ENCODE results near the gene DIABLO. TPM values are rescaled to one million over a fixed set of nuclear protein-coding genes. Genes with fewer than 3 reads are reported as not detected.
"Not testable (repeated sequence)": the region's sequence is repeated elsewhere in the genome, so short reads cannot be mapped to it uniquely, and the experiment has no call there.

DIABLO gene
- 56.6 and 62.1 TPM in 2 replicates for total RNA-seq

DNA sequence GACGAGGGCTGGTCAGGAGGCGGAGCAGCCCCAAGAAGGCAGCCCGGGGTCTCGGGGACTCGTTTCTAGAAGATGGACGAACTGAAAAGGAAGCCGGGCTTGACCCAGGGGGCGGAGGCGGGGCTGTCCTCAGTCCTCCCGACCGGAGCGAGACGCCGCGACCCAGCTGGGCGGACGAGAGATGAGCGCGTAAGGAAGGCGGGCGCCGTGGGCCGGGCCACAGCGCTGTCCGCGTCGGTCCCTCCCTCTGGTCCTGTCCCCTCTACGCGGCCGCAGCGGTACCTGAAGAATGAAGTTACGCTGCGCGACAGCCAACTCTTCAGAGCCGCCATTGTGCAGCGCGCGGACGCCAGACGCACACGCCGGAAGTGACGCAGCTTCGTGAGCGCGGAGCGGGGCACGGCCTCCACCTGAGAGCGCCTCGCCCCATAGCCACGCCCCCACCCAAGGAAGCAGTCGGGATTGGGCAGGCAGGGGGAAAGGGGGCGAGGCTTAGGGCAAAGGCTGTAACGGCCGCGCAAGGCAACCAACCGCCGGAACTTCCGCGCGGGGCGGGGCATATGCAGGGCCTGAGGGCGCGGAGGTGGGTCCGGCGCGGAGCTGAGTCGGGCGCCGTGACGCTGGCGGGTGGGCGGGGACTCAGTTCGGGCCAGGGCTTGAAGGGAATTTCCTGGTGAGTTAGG, at the start of gene DIABLO:
Gene DIABLO, minus strand, starts transcription at position 370 of the 683 bp plus-strand sequence. Its CDS starts 38 bp downstream, at position 332.
- peak; percentile 97 for DNase-seq (ENCODE audit: low read depth, low spot score)

DNA sequence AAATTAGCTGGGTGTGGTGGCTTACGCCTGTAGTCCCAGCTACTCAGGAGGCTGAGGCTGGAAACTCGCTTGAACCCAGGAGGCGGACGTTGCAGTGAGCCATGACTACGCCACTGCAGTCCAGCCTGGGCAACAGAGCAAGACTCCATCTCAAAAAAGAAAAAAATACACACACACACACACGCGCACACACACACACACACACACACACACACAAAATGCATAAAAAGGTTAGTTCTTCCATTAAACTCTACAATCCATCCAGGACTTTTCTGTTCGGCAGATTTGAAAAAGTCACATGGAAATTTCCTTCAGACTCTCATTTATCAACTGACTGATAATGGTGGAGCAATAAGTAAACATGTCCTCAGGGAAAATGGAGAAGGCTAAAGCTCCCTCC, 49.6 kb upstream of the DIABLO start:
- DNase-seq (ENCODE audit: low read depth, low spot score), result no peak

DNA sequence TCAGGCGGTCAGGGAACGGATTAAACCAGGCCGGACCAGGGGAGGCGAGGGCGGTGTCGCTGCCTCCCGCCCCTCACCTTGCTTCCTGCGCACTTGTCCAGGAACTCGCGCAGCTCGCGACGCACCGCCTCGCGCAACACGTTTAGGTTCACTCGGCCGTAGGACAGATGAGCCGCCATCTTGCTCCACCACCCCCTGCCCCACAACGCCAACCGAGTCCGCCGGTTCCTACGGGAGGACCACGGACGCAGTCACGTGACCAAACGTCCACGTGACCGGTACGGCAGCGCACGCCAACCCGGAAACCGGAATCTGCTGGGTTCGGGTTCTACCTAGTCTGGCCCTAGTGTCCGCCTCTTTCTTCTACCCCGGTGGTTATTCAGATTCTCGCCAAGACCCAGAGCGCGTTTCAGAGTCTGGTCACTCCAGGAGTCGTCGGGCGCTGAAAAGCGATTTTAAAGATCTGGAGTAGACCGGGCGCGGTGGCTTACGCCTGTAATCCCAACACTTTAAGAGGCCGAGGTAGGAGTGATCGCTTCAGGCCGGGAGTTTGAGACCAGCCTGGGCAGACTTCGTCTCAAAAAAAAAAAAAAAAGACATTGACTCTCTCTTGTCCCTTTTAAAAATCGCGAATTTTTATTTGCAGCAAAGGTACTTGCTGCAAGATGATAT, 40.5 kb upstream of the DIABLO start, which contains the start of gene VPS33A:
Gene VPS33A, minus strand, starts transcription at position 265 of the 672 bp plus-strand sequence. Its CDS starts 86 bp downstream, at position 179.
- peak; percentile 93 for DNase-seq (ENCODE audit: low read depth, low spot score)

DNA sequence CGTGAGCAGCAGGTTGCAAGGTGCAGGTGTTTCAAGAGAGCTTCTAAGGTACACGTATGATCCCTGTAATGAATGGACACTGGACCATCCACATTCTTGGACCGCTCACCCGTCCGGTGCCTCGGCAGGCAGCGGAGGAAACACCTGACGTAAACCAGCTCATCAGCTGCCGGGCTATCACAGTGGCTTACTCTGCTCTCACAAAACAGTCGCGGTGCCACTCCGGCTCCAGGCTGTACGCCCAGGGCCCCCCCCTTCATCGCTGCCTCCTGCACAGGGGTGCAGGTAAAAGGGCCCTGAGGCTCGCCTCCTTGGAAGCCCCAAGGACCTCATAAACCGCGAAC, 40.0 kb upstream of the DIABLO start:
- DNase-seq (ENCODE audit: low read depth, low spot score), result no peak

DNA sequence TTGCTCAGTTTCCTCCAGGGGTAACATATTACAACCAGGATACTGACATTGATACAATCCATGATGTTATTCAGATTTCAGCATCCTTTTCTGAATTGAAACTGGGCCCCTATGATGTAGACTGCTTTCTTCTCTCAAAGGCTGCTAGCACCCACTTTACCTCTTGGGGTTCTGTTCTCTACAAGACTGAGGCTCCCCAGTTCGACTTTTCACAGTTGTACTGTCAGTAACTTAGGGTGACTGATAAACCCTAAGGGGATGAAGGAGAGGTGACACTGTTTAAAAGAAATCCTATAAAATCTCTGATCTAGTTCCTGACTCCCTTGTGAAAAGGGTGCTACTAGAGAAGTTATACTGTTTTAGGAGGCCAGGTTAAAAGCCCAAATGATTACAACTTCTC, 39.6 kb upstream of the DIABLO start:
- DNase-seq (ENCODE audit: low read depth, low spot score), result no peak

DNA sequence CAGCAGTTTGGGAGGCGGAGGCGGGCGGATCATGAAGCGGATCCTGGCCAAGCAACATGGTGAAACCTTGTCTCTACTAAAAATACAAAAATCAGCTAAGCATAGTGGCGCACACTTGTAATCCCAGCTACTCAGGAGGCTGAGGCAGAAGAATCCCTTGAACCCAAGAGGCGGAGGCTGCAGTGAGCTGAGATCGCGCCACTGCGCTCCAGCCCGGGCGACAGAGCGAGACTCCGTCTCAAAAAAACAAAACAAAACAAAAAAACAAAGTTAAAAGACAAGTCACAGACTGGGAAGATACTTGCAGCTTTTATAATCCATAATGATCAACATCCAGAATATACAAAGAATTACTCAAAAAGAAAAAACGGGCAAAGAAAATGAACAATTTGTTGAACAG, 34.9 kb upstream of the DIABLO start:
- DNase-seq (ENCODE audit: low read depth, low spot score), result not testable (repeated sequence)

DNA sequence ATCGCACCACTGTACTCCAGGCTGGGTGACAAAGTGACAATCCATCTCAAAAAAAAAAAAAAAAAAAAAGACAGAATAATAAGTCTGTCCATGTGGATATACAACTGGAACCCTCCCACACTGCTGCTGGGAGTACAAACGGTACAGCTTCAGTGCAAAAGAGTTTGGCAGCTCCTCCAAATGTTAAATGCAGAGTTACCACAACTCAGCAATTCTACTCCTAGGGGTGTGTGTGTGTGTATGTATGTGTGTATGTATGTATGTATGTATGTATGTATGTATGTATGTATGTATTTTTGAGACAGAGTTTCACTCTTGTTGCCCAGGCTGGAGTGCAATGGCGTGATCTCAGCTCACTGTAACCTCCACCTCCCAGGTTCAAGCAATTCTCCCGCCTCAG, 33.1 kb upstream of the DIABLO start:
- DNase-seq (ENCODE audit: low read depth, low spot score), result not testable (repeated sequence)

DNA sequence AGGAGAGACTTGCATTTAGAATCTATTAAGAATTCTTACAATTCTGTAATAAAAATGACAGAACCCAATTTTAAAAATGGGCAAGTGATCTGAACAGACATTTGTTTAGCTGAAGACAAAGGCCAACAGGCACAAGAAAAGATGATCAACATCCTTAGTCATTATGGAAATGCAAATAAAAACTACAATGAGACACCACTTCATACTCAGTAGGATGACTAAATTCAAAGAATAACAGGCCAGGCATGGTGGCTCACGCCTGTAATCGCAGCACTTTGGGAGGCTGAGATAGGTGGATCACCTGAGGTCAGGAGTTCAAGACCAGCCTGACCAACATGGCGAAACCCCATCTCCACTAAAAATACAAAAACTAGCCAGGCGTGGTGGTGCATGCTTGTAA, 32.6 kb upstream of the DIABLO start:
- DNase-seq (ENCODE audit: low read depth, low spot score), result not testable (repeated sequence)

DNA sequence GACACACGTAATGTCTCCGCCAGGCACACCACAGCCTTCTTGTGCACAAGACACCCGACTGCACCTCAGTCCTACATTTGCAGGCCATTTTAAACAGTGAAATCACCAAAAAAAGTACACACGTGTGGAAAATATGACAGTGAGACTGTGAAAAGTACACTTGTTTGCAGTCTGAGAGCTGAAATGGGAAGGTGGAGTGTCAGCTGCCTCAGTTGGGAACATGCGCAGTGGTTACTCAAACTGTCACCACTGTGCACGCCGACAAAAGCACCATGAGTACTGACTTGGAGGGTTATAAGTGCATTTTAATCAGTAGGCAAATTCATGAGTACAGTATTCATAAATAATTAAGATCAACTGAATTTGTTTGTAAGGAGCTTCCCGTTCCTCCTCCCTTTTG, 24.7 kb upstream of the DIABLO start:
- DNase-seq (ENCODE audit: low read depth, low spot score), result no peak

DNA sequence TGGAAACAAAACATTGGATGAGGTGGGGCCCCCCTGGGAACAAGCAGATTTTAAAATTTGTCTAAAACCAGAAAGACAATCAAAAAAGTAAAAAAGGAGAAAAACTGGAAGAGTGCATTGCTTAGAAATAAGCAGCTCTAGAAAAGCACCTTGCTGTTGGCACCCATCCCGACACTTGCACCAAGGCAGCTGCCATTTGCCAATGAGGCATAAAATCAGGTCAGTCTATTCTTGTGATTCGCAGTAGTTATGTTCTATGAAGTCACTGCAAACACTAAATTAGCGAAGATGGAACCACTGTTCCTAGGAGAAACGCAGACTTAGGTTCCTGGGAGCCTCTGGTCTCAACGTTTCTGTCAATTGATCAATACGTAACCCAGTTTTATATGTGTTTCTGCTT, 24.2 kb upstream of the DIABLO start:
- no peak for DNase-seq (ENCODE audit: low read depth, low spot score)

DNA sequence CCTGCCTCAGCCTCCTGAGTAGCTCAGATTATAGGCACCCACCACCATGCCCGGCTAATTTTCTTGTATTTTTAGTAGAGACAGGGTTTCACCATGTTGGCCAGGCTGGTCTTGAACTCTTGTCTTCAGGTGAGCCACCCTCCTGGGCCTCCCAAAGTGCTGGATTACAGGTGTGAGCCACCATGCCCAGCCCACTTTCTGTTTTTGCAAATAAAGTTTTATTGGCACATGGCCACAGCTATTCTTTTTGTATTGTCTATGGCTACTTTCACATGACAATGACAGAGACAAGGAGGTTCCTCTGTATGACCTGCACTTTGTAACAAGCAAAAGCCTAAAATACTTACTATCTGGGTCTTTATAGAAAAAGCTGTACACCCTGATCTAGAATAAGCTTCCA, 19.7 kb upstream of the DIABLO start:
- no peak for DNase-seq (ENCODE audit: low read depth, low spot score)

DNA sequence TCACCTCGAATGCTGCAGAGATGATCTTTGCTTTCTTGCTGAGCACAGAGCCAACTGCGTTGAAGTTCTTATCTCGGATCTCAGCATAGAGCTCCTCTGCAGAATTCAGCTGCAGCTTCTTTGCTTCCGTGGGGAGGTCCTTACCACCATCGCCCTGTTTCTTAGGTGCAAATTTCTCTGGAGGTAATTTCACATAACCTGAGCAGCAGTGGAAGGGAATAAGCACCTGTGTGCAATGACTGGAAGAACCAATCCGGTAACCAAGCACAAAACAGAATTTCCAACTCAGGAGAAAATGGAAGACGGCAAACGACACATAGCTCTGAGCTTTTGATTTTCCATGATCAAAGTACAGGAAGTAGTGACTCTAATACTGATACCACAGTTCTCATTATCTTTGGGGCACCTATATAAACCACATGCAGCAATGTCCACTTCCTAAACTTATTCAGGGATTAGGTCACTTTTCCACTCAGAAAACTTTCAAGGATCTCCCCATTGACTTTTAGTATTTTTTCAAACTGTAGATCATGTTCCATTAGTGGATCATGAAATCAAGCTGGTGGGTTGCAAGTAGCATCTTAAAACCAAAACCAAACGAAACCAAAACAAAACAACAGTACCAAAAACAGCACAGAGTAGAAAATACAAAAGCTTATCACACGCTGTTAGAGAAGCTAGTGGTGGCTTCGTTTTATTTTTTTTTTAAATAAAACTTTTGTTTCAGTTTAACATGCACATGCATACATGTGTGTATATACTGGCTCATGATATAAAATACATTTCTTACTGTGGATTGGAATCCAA, 18.9 kb upstream of the DIABLO start:
- DNase-seq (ENCODE audit: low read depth, low spot score), result no peak

DNA sequence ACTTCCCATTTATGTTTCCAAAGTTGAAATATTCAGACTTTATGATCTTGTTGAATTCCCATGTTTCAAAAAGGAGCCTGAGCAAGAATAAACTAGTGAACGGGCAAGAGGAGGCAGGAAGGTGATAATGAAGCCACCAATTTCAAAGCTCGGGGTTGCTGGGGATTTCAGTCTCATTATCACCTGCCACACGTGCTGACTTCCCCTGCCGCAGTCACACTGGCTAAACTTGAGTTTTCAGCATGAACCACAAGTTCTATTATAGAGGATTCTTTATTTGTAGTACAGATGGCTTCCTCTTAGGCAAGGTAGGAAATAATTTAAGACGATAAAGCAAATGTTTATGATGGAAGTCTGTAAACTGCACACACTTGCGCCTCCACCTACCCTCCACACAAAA, 18.1 kb upstream of the DIABLO start:
- no peak for DNase-seq (ENCODE audit: low read depth, low spot score)

DNA sequence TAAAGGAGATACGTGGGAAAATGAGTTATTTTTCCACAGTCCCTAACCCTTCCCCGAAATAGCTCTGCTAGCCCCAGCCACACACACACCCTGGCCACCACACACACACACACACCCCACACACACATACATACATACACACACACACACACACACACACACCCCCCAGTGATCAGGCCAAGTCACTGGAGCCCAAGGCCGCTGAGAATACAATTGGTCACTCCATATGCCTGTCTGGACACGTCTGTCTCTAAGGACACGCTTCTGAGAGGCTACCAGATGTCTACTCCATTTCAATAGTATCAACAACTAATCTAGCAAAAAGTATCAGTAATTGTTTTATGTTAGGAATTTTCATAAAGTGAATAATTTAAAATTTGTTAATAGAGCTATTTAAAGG, 13.0 kb upstream of the DIABLO start:
- no peak for DNase-seq (ENCODE audit: low read depth, low spot score)

DNA sequence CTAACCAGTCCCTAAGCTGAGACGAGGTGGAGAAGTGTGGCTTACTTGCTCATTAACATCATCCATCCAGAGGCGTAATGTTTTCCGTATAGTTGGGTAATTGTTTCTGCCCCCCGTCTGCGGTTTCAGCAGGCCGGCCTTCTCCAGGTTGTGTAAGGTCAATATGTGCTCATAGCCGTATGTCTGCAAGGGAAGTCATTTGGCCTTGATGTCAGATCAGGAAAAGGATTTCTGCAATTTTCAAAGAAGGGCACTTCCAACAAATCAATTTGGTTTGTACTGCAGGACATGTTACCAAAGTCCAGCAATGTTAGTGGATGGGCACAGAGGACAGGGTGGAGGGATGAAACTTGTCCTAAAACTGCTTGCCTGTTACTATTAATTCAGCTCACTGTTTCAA, 9.9 kb upstream of the DIABLO start:
- DNase-seq (ENCODE audit: low read depth, low spot score), result no peak

DNA sequence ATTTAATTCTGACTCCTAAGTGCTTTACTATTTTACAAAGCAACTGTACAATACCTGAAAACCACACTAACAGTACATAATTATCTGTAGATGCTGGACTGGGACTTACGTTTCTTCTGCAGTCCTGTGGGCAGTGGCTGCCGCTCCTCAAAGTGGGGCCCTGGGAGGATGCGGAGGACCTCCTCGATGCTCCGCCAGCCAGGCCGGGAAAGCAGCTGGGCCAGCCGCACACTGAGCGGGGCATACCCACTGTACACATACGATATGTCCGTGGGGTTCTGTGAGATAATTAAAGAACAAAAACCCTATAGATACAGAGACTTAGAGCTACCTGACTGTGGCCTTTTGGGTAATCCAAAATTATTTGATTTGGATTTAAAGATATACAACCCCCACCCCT, 6.8 kb upstream of the DIABLO start:
- no peak for DNase-seq (ENCODE audit: low read depth, low spot score)

DNA sequence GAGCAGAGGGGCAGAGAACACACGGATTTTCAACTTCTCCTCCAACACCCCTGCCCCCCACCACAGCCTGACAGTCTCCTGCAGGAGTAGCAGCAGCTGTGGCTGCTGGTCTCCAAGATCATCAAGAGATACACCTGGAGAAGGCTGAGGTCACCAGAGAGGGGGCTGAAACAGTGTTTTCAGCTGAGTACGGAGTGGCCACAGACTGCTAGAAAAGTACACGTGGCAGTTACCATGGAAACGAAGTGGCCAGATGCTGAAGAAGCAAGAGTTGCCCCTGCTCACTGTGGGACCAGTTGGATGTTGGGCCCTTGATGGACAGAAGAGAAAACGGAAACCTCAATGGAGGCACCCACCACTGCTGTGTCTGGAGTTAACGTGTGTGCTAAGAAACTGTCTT, 4.9 kb upstream of the DIABLO start:
- no peak for DNase-seq (ENCODE audit: low read depth, low spot score)

DNA sequence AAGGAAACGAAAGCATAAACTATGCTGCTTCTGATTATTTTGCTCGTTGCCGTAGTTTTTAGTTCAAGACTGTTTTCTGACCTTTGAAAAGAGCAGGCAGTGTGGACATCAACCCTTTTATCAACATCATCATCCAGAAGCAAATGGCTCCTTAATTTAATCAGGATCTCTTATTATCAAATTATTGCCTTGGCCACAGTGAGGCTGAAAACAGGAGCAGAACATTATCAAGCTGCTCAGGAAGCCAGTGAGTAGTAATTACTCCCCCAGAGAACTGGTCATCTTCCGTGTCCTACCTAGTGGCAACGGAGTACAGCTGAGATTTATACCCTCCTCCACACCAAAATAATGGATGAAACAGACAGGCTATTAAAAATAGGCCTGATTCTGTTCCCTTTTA, 2.2 kb upstream of the DIABLO start:
- DNase-seq (ENCODE audit: low read depth, low spot score), result no peak

DNA sequence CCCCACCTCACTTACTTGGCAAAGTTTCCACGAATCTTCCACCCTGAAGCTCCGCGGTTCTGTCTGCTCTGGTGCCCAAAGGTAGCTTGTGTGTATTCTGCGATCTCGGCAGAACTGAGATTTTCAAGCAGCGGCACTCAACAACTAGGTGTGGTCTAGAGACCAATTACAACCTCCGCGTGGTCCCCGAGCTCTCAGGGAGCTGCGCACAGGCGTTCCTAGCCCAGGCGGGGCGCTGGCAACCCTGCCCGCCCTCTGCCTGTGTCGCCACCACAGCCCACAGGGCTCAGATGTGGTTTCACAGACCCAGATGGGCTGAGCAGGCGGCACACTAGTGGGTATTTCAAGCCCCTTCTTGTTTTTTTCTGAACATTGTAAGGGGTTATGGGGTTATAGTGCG, 1.5 kb upstream of the DIABLO start:
- no peak for DNase-seq (ENCODE audit: low read depth, low spot score)

DNA sequence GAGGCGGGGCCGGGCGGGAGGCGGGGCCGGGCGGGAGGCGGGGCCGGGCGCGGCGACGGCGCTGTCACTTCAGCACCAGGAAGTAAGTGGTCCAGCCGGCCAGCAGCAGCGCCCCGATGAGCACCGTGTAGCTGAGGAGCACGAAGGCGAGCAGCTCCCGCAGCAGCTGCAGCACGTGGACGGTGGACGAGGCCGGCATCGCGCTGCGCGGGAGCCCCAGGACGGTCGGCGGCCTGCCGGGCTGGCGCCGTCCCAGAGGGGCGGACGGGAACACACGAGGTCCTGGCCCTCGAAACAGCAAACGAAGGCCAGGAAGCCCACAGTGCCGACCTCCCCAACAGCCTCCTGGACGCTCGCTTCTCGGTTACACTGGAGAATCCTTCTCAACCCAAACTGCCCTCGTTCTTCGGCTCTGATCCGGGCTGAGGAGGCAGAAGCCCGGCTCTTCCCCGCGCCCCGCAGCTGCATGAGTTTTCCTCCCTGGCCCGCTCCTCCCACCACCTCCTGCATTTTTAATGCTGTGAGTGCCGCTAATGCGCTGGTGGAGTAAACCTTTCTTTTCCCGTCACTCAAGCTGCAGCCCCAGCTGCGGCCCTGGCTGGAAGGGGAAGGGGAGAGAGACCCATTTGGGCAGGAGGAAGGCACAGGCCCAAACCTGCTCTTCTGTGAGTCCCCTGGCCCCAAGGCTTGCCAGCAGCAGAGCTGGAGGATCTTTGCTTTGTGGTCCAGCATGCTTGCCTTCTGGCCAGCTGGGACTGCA, 694 bp upstream of the DIABLO start:
- DNase-seq (ENCODE audit: low read depth, low spot score), result no peak

DNA sequence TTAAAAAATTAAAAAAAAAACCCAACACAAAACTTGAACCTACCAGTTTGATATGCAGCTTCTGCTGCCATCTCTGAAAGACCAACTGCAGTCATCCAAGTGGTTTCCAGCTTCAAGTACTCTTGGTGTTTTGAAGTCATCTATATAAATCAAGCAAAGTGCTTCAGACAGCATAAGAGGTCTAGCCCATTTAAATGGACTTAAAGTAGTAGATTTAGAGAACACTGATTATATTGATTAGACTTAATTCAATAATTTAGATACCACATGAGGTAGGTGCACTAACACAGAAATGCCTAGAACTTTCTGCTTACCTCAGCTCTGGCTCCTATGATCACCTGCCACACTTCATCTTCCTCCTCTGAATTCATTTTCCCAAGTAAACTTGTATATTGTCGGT, 9.4 kb downstream of the DIABLO start:
- DNase-seq (ENCODE audit: low read depth, low spot score), result no peak

DNA sequence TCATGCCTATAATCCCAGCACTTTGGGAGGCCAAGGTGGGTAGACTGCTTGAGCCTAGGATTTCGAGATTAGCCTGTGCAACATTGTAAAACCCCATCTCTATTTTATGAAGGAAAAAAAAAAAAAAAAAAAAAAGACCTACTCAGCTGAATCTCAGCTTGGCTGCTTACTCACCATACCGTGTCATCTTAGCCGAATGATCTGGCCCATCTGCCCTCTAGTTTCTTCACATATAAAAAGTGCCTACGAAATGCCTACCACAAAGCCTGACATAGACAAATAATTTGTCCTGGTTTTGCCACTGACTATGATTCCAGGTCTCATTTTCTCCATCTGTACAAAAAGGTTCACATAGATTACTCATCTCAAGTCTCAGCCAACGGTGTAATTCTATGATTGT, 10.1 kb downstream of the DIABLO start:
- DNase-seq (ENCODE audit: low read depth, low spot score), result no peak
